ENCODE measurements around the gene RUNDC3A. TPM values are rescaled to one million over a fixed set of nuclear protein-coding genes. Genes with fewer than 3 reads are reported as not detected.
A peak's percentile ranks its signal among the peaks of the same experiment; 100 is the strongest.

Gene RUNDC3A
- total and polyA plus RNA-seq, 4 donors = 0.61 to 4.9 (median 0.80) TPM

- WGBS, 2 donors = 71% methylated on average over 6 of the region's 6 CpGs
- DNase-seq (peak; percentile 60 to 74 (median 72)), ATAC-seq (ENCODE audit: insufficient read depth, low FRiP score) (peak; percentile 30)
- no peaks in the 10 kb centered on the region for H3K9me3 ChIP-seq (ENCODE audit: control insufficient read depth in 4 of 4, insufficient read depth in 3 of 4, low read length in 3 of 4)
- no peak overlapping the region for H3K27ac ChIP-seq (ENCODE audit: low read depth in 1 of 2, low read length in 1 of 2)
- no peaks in the 10 kb centered on the region for H3K27me3 ChIP-seq (ENCODE audit: control insufficient read depth in 3 of 3, insufficient read depth in 3 of 3, low read length in 2 of 3)
- H3K4me3 ChIP-seq = no peak overlapping the region
- TF ChIP-seq CTCF (IDR thresholded peaks at IDR 0.05; ENCODE audit: control extremely low read depth, extremely low read depth) = peak; percentile 69
- no peak overlapping the region for H3K9ac ChIP-seq (ENCODE audit: insufficient read depth in 1 of 2, low read length in 2 of 2)
- peaks cover 0 to 9% (median 2%) of the 10 kb centered on the region in 5 donors for H3K4me1 ChIP-seq (ENCODE audit: control insufficient read depth in 5 of 5, insufficient read depth in 5 of 5, low read length in 5 of 5)
- peaks cover 0 to 43% (median 4%) of the 10 kb centered on the region in 4 donors for H3K36me3 ChIP-seq (ENCODE audit: control insufficient read depth in 4 of 4, insufficient read depth in 4 of 4, low read length in 4 of 4)
These were observed 42.4 kb downstream of the RUNDC3A start for GRCh38 chr17:44350733-44351226.

DNA sequence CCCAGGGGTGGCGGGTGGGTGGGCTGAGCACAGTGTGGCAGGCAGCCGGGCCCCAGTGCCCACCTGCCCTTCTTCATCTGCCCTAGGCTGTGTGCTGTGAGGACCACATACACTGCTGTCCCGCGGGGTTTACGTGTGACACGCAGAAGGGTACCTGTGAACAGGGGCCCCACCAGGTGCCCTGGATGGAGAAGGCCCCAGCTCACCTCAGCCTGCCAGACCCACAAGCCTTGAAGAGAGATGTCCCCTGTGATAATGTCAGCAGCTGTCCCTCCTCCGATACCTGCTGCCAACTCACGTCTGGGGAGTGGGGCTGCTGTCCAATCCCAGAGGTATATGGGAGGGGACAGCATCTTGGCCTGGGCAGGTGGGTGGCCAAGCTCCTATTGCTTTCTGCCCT lies 43.1 kb downstream of the RUNDC3A start:
- peaks cover 0 to 5% (median 0%) of the 10 kb centered on the region in 5 donors for H3K4me1 ChIP-seq (ENCODE audit: control insufficient read depth in 5 of 5, insufficient read depth in 5 of 5, low read length in 5 of 5)
- H3K9ac ChIP-seq (ENCODE audit: insufficient read depth in 1 of 2, low read length in 2 of 2) = no peak overlapping the region
- ATAC-seq (ENCODE audit: insufficient read depth, low FRiP score) = no peak
- peaks cover 0 to 43% (median 4%) of the 10 kb centered on the region in 4 donors for H3K36me3 ChIP-seq (ENCODE audit: control insufficient read depth in 4 of 4, insufficient read depth in 4 of 4, low read length in 4 of 4)
- DNase-seq = no peak
- no peak overlapping the region for H3K4me3 ChIP-seq
- WGBS, 2 donors = 90 to 94% methylated on average over 8 of the region's 8 CpGs
- no peak overlapping the region for H3K27ac ChIP-seq (ENCODE audit: low read depth in 1 of 2, low read length in 1 of 2)
- TF ChIP-seq CTCF (IDR thresholded peaks at IDR 0.05; ENCODE audit: control extremely low read depth, extremely low read depth) = no peak
- H3K9me3 ChIP-seq (ENCODE audit: control insufficient read depth in 4 of 4, insufficient read depth in 3 of 4, low read length in 3 of 4) = no peaks in the 10 kb centered on the region
- no peaks in the 10 kb centered on the region for H3K27me3 ChIP-seq (ENCODE audit: control insufficient read depth in 3 of 3, insufficient read depth in 3 of 3, low read length in 2 of 3)

GRCh38 chr17:44351961-44352827 lies 43.8 kb downstream of the RUNDC3A start:
- no peak for ATAC-seq (ENCODE audit: insufficient read depth, low FRiP score)
- Histone ChIP-seq H3K9ac (ENCODE audit: insufficient read depth in 1 of 2, low read length in 2 of 2) (no peak overlapping the region), H3K4me1 (ENCODE audit: control insufficient read depth in 5 of 5, insufficient read depth in 5 of 5, low read length in 5 of 5) (peaks cover 0 to 5% (median 0%) of the 10 kb centered on the region in 5 donors), H3K4me3 (no peak overlapping the region), H3K27me3 (ENCODE audit: control insufficient read depth in 3 of 3, insufficient read depth in 3 of 3, low read length in 2 of 3) (no peaks in the 10 kb centered on the region), H3K9me3 (ENCODE audit: control insufficient read depth in 4 of 4, insufficient read depth in 3 of 4, low read length in 3 of 4) (no peaks in the 10 kb centered on the region), H3K27ac (ENCODE audit: low read depth in 1 of 2, low read length in 1 of 2) (no peak overlapping the region), H3K36me3 (ENCODE audit: control insufficient read depth in 4 of 4, insufficient read depth in 4 of 4, low read length in 4 of 4) (peaks cover 0 to 43% (median 4%) of the 10 kb centered on the region in 4 donors)
- no peak for TF ChIP-seq CTCF (IDR thresholded peaks at IDR 0.05; ENCODE audit: control extremely low read depth, extremely low read depth)
- WGBS, 2 donors = 86 to 89% methylated on average over 36 of the region's 36 CpGs
- no peak for DNase-seq

Measured in lung (tissue), 12 donors.